Measurements from ENCODE around the gene SMAD5.

SMAD5 gene

DNA sequence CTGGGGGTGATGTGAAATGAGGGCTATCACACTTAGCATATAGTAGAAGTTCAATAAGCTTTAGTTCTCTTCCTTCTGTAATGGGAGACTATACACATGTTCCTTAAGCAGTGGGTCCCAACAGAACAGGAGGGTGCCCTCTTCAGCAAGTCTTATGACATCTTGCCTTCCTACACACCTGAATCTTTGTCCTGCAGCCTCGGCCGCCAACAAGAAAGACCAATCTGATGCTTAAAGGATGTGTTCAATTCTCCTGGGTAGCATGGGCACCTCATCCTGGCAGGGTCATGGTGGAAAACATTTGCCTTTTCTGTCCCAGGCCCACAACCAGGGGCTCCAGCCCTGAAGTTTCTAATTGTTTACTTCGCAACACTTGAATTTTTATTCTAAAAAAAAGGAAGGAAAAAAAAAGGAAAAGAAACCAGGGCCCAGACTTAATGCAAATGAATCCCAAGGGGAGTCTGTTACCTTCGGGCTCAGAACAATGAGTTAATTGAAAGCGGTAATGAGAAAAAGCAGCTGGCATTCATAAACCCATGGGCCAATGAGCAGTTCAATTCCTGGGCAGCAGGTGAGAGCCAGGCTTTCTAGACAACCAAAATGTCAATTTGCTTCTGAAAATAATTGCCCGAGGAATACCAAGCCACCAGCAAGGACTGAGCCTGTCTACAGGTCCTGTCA lies 26.2 kb upstream of the SMAD5 start:
- H3K27ac ChIP-seq = no peak overlapping the region
- TF ChIP-seq ZFX (IDR thresholded peaks at IDR 0.05) = no peak
- TF ChIP-seq, protein P1, sequence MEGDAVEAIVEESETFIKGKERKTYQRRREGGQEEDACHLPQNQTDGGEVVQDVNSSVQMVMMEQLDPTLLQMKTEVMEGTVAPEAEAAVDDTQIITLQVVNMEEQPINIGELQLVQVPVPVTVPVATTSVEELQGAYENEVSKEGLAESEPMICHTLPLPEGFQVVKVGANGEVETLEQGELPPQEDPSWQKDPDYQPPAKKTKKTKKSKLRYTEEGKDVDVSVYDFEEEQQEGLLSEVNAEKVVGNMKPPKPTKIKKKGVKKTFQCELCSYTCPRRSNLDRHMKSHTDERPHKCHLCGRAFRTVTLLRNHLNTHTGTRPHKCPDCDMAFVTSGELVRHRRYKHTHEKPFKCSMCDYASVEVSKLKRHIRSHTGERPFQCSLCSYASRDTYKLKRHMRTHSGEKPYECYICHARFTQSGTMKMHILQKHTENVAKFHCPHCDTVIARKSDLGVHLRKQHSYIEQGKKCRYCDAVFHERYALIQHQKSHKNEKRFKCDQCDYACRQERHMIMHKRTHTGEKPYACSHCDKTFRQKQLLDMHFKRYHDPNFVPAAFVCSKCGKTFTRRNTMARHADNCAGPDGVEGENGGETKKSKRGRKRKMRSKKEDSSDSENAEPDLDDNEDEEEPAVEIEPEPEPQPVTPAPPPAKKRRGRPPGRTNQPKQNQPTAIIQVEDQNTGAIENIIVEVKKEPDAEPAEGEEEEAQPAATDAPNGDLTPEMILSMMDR (conservative IDR thresholded peaks at IDR 0.05) = no peak

DNA sequence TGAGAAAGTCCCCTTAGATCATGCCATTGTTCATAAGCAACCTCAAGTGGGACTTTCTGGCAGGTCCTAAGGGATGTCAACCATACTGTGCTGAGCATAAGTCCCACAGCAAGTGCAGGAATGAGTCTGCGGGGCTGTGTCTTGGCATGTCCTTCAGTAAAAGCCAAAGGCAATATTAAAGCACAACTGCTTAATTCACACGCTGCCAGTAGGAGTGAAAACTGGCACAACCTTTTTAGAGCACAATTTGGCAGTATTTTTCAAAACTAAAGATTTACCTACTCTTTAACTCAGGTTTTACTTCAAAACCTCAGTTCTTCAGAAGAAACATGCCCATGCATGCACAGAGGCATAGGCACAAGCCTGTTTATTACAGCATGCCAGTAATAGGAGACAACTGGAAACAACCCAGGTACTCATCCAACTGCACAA lies 24.4 kb upstream of the SMAD5 start:
- no peak for TF ChIP-seq ZFX (IDR thresholded peaks at IDR 0.05)
- TF ChIP-seq, protein P1 (conservative IDR thresholded peaks at IDR 0.05) = no peak
- no peak overlapping the region for H3K27ac ChIP-seq

DNA sequence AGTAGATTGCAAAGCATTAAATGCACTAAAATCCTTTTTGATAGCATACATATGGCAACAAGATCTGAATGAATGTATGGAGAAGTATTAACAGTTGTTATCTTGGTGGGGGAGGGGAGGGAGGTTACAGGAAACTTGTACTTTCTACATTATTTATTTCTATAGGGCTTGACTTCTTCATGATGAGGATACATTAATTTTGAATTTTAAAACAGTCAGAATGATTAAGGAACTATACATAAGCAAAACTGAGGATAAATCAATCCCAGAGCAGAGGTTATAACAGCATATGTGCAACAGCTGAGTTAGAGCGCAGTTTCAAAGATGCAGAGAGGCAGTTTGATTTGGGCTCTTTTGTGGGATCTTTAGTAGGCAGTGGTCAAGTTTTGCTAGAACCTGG lies 23.9 kb upstream of the SMAD5 start:
- H3K27ac ChIP-seq = no peak overlapping the region
- TF ChIP-seq, protein P1 (conservative IDR thresholded peaks at IDR 0.05) = no peak
- no peak for TF ChIP-seq ZFX (IDR thresholded peaks at IDR 0.05)

DNA sequence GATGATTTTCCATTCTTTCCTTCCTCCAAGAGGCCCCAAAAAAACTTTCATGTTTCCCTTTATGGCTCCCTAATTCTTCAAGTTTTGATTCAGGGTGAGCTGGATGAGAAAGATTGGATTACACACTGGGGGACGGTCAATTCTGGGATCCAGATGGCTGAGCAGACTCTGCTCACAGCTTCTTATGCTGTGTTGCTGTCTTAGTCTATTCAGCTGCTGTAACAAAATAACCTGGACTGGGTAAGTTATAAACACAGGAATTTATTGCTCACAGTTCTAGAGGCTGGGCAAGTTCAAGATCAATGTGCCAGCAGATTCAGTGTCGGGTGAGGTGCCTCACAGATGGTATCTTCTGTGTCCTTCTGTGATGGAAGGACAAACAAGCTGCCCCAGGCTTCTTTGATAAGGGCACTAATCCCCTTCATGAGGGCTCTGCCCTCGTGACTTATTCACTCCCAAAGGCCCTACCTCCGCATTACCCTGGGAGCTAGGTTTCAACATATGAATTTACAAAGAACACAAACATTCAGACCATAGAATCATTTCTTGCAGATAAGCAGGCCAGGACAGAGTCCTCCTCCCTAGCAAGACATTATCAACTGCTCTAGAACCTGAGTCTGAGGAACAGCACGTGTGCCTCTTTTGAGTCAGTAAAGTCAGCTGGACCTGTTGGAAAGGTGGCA lies 23.1 kb upstream of the SMAD5 start:
- TF ChIP-seq ZFX (IDR thresholded peaks at IDR 0.05) = no peak
- TF ChIP-seq, protein P1 (conservative IDR thresholded peaks at IDR 0.05) = no peak
- H3K27ac ChIP-seq = no peak overlapping the region

DNA sequence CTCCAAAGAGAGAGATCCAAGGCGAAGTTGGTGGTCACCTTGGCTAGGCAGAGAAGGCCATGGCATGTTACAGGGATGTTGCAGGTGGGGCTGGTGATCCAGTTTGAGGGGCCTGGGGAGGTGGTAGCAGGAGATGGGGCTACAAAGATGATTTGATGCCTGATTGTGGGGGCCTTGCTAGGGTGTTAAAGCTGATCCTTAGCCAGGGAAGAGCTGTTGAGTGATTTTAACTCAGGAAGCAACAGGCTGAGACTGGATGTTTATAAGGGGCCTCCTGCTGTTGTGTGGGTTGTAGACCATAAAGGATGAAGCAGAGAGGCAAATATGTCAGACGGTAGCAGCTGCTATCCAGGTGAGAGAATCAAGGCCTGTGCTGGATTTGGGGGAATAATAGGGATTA lies 19.0 kb upstream of the SMAD5 start:
- H3K27ac ChIP-seq = no peak overlapping the region
- TF ChIP-seq ZFX (IDR thresholded peaks at IDR 0.05) = no peak
- TF ChIP-seq, protein P1 (conservative IDR thresholded peaks at IDR 0.05) = no peak

DNA sequence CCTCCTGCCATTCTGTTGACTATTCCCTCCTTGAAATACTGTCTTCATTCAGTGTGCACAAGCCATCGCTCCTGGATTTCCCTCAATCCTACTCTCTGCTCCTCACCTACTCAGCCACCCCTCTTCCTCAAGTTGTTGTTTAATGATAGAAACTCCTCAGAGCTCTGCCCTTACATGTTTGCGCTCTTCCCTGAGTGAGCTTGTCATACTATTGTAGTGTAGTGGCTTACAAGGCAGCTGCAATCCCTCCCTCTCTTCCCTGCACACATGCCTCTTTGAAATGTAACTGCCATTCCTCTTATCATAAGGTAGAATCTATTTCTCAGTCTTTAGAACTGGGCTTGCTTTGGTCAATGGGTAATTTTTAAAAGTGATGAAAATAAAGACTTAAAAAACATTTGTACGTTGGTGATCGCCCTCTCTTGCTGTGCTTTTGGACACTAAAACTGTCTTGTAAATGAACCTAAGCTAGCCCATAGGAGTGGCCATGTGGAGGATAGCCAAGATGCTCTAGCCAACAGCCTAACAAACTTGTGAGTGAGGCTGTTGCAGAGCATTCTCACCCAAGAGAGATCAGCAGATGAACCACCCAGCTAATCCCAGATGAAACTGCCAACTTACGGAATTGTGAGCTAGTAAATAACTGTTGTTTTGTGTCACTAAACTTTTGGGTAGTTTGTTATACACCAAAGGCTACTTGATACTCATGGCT lies 18.1 kb upstream of the SMAD5 start:
- TF ChIP-seq, protein P1 (conservative IDR thresholded peaks at IDR 0.05) = no peak
- TF ChIP-seq ZFX (IDR thresholded peaks at IDR 0.05) = no peak
- no peak overlapping the region for H3K27ac ChIP-seq
